WTC11 (cell line): ENCODE data around the gene PRODH.
"Not testable (repeated sequence)": the region's sequence is repeated elsewhere in the genome, so short reads cannot be mapped to it uniquely, and the experiment has no call there.

Source experiments
- ATF2 ChIP-seq: sonication (generic); formaldehyde crosslinking; IDR thresholded peaks from 2 replicates; pipeline ENCODE4 v1.8.1; 2022; ENCODE audit warnings: low read depth, missing genetic modification reagents, borderline replicate concordance
- CREM ChIP-seq: sonication (generic); formaldehyde crosslinking; IDR thresholded peaks from 2 replicates; pipeline ENCODE4 v1.8.1; 2022; ENCODE audit warnings: mild to moderate bottlenecking, missing genetic modification reagents, moderate library complexity
- ELF4 ChIP-seq: sonication (generic); formaldehyde crosslinking; IDR thresholded peaks from 2 replicates; pipeline ENCODE4 v1.8.1; 2022; ENCODE audit warnings: low read depth, mild to moderate bottlenecking, moderate library complexity, missing genetic modification reagents
- MAX ChIP-seq: sonication (generic); formaldehyde crosslinking; IDR thresholded peaks from 2 replicates; pipeline ENCODE4 v1.8.0; 2022; ENCODE audit warnings: mild to moderate bottlenecking, missing genetic modification reagents
- NR2C2 ChIP-seq: sonication (generic); formaldehyde crosslinking; IDR thresholded peaks from 2 replicates; pipeline ENCODE4 v1.8.0; 2022; ENCODE audit warnings: mild to moderate bottlenecking, missing genetic modification reagents
- ZNF121 ChIP-seq: sonication (generic); formaldehyde crosslinking; IDR thresholded peaks from 2 replicates; pipeline ENCODE4 v1.8.0; 2023; ENCODE audit warnings: missing genetic modification reagents
- TF ChIP-seq, protein P1 (sequence below): fragments of 200-600 bp; IDR thresholded peaks from 2 replicates; pipeline ENCODE4 v1.8.0; 2022; ENCODE audit warnings: antibody characterized with exemption
- TF ChIP-seq, protein P2 (sequence below): fragments of 250-450 bp; sonication (Bioruptor Pico); IDR thresholded peaks from 2 replicates; pipeline ENCODE4 v2.1.2; 2022; ENCODE audit warnings: mild to moderate bottlenecking, moderate library complexity
- TF ChIP-seq, protein P3 (sequence below): sonication (generic); formaldehyde crosslinking; IDR thresholded peaks from 2 replicates; pipeline ENCODE4 v1.8.1; 2022; ENCODE audit warnings: mild to moderate bottlenecking, missing genetic modification reagents, moderate library complexity, borderline replicate concordance

DNA sequence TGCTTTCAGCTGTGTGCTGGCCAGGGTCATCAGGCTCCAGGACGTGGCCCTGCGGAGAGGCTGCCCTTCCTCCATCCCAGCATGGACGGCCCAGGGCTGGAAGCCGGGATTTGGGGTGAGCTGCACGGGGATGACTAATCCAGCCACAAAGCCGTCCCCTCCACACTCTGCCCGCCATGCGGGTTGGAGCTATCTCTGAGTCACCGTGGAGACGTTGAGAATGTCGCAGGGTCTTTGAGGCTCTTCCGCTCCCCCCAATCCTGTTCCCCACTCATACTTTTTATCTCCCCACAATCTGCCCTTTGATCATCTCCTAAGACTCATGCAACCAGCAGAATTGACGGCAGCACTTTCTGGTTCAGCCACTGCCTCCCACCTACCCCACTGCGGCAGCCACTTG is 22.6 kb upstream of the PRODH start:
- TF ChIP-seq, protein P1, sequence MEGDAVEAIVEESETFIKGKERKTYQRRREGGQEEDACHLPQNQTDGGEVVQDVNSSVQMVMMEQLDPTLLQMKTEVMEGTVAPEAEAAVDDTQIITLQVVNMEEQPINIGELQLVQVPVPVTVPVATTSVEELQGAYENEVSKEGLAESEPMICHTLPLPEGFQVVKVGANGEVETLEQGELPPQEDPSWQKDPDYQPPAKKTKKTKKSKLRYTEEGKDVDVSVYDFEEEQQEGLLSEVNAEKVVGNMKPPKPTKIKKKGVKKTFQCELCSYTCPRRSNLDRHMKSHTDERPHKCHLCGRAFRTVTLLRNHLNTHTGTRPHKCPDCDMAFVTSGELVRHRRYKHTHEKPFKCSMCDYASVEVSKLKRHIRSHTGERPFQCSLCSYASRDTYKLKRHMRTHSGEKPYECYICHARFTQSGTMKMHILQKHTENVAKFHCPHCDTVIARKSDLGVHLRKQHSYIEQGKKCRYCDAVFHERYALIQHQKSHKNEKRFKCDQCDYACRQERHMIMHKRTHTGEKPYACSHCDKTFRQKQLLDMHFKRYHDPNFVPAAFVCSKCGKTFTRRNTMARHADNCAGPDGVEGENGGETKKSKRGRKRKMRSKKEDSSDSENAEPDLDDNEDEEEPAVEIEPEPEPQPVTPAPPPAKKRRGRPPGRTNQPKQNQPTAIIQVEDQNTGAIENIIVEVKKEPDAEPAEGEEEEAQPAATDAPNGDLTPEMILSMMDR, result not testable (repeated sequence)
- not testable (repeated sequence) for TF ChIP-seq MAX (CRISPR knock-in tag); ATF2 (CRISPR knock-in tag); NR2C2 (CRISPR knock-in tag); CREM; ELF4 (CRISPR knock-in tag); ZNF121 (CRISPR knock-in tag)
- TF ChIP-seq, protein P2, sequence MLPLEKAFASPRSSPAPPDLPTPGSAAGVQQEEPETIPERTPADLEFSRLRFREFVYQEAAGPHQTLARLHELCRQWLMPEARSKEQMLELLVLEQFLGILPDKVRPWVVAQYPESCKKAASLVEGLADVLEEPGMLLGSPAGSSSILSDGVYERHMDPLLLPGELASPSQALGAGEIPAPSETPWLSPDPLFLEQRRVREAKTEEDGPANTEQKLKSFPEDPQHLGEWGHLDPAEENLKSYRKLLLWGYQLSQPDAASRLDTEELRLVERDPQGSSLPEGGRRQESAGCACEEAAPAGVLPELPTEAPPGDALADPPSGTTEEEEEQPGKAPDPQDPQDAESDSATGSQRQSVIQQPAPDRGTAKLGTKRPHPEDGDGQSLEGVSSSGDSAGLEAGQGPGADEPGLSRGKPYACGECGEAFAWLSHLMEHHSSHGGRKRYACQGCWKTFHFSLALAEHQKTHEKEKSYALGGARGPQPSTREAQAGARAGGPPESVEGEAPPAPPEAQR, result not testable (repeated sequence)
- TF ChIP-seq, protein P3, sequence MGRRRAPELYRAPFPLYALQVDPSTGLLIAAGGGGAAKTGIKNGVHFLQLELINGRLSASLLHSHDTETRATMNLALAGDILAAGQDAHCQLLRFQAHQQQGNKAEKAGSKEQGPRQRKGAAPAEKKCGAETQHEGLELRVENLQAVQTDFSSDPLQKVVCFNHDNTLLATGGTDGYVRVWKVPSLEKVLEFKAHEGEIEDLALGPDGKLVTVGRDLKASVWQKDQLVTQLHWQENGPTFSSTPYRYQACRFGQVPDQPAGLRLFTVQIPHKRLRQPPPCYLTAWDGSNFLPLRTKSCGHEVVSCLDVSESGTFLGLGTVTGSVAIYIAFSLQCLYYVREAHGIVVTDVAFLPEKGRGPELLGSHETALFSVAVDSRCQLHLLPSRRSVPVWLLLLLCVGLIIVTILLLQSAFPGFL (CRISPR knock-in tag), result not testable (repeated sequence)
